SU-DHL-6 (cell line): ENCODE measurements around the gene TJP2.

ENCODE experiments used
- H2AFZ ChIP-seq: fragments of 200-600 bp; sonication (generic); 2 replicates; pipeline ENCODE4 v1.6.1; 2014; ENCODE audit warnings: low read depth, mild to moderate bottlenecking, moderate library complexity, mixed read lengths, antibody characterized with exemption, low read length; ENCODE audit not compliant: severe bottlenecking
- H3F3A ChIP-seq: fragments of 200-600 bp; shearing (Covaris generic); 2 replicates; pipeline ENCODE4 v1.6.0; 2016; ENCODE audit warnings: antibody characterized with exemption, mild to moderate bottlenecking; ENCODE audit not compliant: insufficient read depth
- H3K27ac ChIP-seq: fragments of 200-600 bp; sonication (generic); 2 replicates; pipeline ENCODE4 v1.5.1; 2016; ENCODE audit warnings: low read depth, mild to moderate bottlenecking, low read length, moderate library complexity, mixed read lengths
- H3K27me3 ChIP-seq: fragments of 200-600 bp; sonication (generic), shearing (Covaris generic); 2 replicates; pipeline ENCODE4 v1.6.0; 2014; ENCODE audit warnings: mild to moderate bottlenecking, low read length
- H3K36me3 ChIP-seq: fragments of 200-600 bp; sonication (generic); 2 replicates; pipeline ENCODE4 v1.6.1; 2014; ENCODE audit warnings: mild to moderate bottlenecking, low read length, mixed read lengths
- H3K4me2 ChIP-seq: fragments of 300-600, 200-600 bp; shearing (Covaris generic), sonication (generic); 2 replicates; pipeline ENCODE4 v1.6.0; 2014; ENCODE audit warnings: low read length, low read depth, mild to moderate bottlenecking; ENCODE audit not compliant: poor library complexity, severe bottlenecking
- H3K4me3 ChIP-seq: fragments of 200-600 bp; sonication (generic); 2 replicates; pipeline ENCODE4 v1.5.1; 2014; ENCODE audit warnings: antibody characterized with exemption, low read length, mild to moderate bottlenecking, mixed read lengths; ENCODE audit not compliant: insufficient read depth, poor library complexity, severe bottlenecking
- H3K79me2 ChIP-seq: fragments of 200-600 bp; sonication (generic); 2 replicates; pipeline ENCODE4 v1.6.1; 2014; ENCODE audit warnings: mild to moderate bottlenecking, low read length, moderate library complexity; ENCODE audit not compliant: insufficient read depth
- H3K9ac ChIP-seq: fragments of 200-600 bp; sonication (generic); 2 replicates; pipeline ENCODE4 v1.7.0; 2014; ENCODE audit warnings: mild to moderate bottlenecking, low read length
- H3K9me2 ChIP-seq: fragments of 200-600 bp; sonication (generic); replicated peaks from 2 replicates; pipeline ENCODE4 v1.6.1; 2014; ENCODE audit warnings: low read length; ENCODE audit not compliant: insufficient read depth
- H3K9me3 ChIP-seq: fragments of 200-600 bp; sonication (generic); 2 replicates; pipeline ENCODE4 v1.6.1; 2014; ENCODE audit warnings: low read length, mixed read lengths; ENCODE audit not compliant: insufficient read depth
- H4K20me1 ChIP-seq: fragments of 200-600 bp; sonication (generic); 2 replicates; pipeline ENCODE4 v1.6.1; 2014; ENCODE audit warnings: low read depth, mild to moderate bottlenecking, antibody characterized with exemption, low read length, moderate library complexity, mixed read lengths
- CTCF ChIP-seq: fragments of 200-600 bp; sonication (generic); IDR thresholded peaks from one replicate; pipeline ENCODE4 v1.5.1; 2017; ENCODE audit warnings: antibody characterized with exemption, mild to moderate bottlenecking, low read length, moderate library complexity; ENCODE audit not compliant: insufficient read depth, poor library complexity, severe bottlenecking
- EZH2phosphoT487 ChIP-seq: fragments of 200-600 bp; sonication (generic), shearing (Covaris generic); conservative IDR thresholded peaks from 2 replicates; pipeline ENCODE4 v1.6.1; 2018; ENCODE audit warnings: mild to moderate bottlenecking, antibody characterized with exemption, low read length, moderate library complexity, mixed read lengths

The TJP2 gene

GRCh38 chr9:69136779-69137178 lies 37.3 kb upstream of the TJP2 start:
- Histone ChIP-seq H3K9me2 (no peaks in the 10 kb centered on the region), H3K36me3 (no peaks in the 10 kb centered on the region), H3K4me3 (no peak overlapping the region), H3K4me2 (no peak overlapping the region), H3F3A (no peaks in the 10 kb centered on the region), H3K27ac (no peak overlapping the region), H3K9me3 (no peaks in the 10 kb centered on the region), H3K9ac (no peak overlapping the region), H3K27me3 (no peaks in the 10 kb centered on the region), H3K79me2 (no peaks in the 10 kb centered on the region), H4K20me1 (no peaks in the 10 kb centered on the region), H2AFZ (no peak overlapping the region)
- TF ChIP-seq EZH2phosphoT487 = no peak
- no peak for TF ChIP-seq CTCF

- TF ChIP-seq CTCF = no peak
- TF ChIP-seq EZH2phosphoT487 = no peak
- no peaks in the 10 kb centered on the region for H3F3A ChIP-seq
- H3K4me2 ChIP-seq = no peak overlapping the region
- no peak overlapping the region for H3K27ac ChIP-seq
- no peaks in the 10 kb centered on the region for H3K36me3 ChIP-seq
- H3K9me3 ChIP-seq = no peaks in the 10 kb centered on the region
- H4K20me1 ChIP-seq = no peaks in the 10 kb centered on the region
- no peak overlapping the region for H3K4me3 ChIP-seq
- no peak overlapping the region for H2AFZ ChIP-seq
- no peak overlapping the region for H3K9ac ChIP-seq
- no peaks in the 10 kb centered on the region for H3K79me2 ChIP-seq
- no peaks in the 10 kb centered on the region for H3K9me2 ChIP-seq
- no peaks in the 10 kb centered on the region for H3K27me3 ChIP-seq
These were observed 36.8 kb upstream of the TJP2 start for GRCh38 chr9:69137311-69137710.

- H3K4me2 ChIP-seq = no peak overlapping the region
- H3K79me2 ChIP-seq = no peaks in the 10 kb centered on the region
- H3K27ac ChIP-seq = no peak overlapping the region
These were observed 34.5 kb upstream of the TJP2 start for GRCh38 chr9:69139596-69139995.

More at GRCh38 chr9:69139596-69139995, 34.5 kb upstream of the TJP2 start:
- Histone ChIP-seq H3K9me2 (no peaks in the 10 kb centered on the region), H4K20me1 (no peaks in the 10 kb centered on the region), H3F3A (no peaks in the 10 kb centered on the region), H3K4me3 (no peak overlapping the region), H2AFZ (no peak overlapping the region), H3K27me3 (no peaks in the 10 kb centered on the region), H3K36me3 (no peaks in the 10 kb centered on the region), H3K9me3 (no peaks in the 10 kb centered on the region), H3K9ac (no peak overlapping the region)
- no peak for TF ChIP-seq EZH2phosphoT487
- no peak for TF ChIP-seq CTCF
